HepG2 (cell line): ENCODE measurements around the gene LAMA5. TPM values are rescaled to one million over a fixed set of nuclear protein-coding genes. Genes with fewer than 3 reads are reported as not detected.

Experiments
- LRRFIP1 ChIP-seq: sonication (generic); formaldehyde crosslinking; conservative IDR thresholded peaks from 2 replicates; pipeline ENCODE4 v1.4.0; 2020; ENCODE audit warnings: missing genetic modification reagents
- NRL ChIP-seq: sonication (generic); formaldehyde crosslinking; IDR thresholded peaks from 2 replicates; pipeline ENCODE4 v1.5.0; 2020; ENCODE audit warnings: missing genetic modification reagents, mild to moderate bottlenecking, moderate library complexity, borderline replicate concordance
- STAG1 ChIP-seq: sonication (generic); formaldehyde crosslinking; IDR thresholded peaks from 2 replicates; pipeline ENCODE4 v1.4.0; 2020; ENCODE audit warnings: missing genetic modification reagents
- ZKSCAN1 ChIP-seq: fragments of 150-350 bp; IDR thresholded peaks from 2 replicates; pipeline ENCODE4 v1.6.1; 2014; ENCODE audit warnings: low read length
- ZNF724P ChIP-seq: sonication (generic); formaldehyde crosslinking; IDR thresholded peaks from 2 replicates; pipeline ENCODE4 v1.8.0; 2022; ENCODE audit warnings: missing genetic modification reagents, borderline replicate concordance
- polyA plus RNA-seq, 8 experiments: library from polyadenylated mRNA; depleted of rRNA in 3 of 8; stranded (reverse) in 7 of 8; unstranded in 1 of 8; fragments of >200 nt; fragmentation: Illumina TruSeq in 4 of 8; extraction: Trizol in 4 of 8; gene quantifications; 2 replicates each; pipeline versions ENCODE4 v1.2.1 to v1.2.3, GENCODE V29; 2011 to 2016; ENCODE audit warnings: low read depth in 4 of 8, missing spikeins in 1 of 8, mixed read lengths in 1 of 8; ENCODE audit not compliant: insufficient read depth in 1 of 8
- total RNA-seq, 5 experiments: library from RNA; depleted of rRNA; stranded (reverse); fragments of >200 nt; fragmentation: Illumina TruSeq; extraction: Trizol; gene quantifications; 2 replicates each; pipeline ENCODE4 v1.2.3, GENCODE V29; 2016; ENCODE audit warnings: low read depth in 1 of 5
- TF ChIP-seq, protein P1 (sequence below): IDR thresholded peaks from 2 replicates; pipeline ENCODE4 v1.6.1; 2016; ENCODE audit warnings: control low read depth
- TF ChIP-seq, protein P2 (sequence below): sonication (generic); formaldehyde crosslinking; IDR thresholded peaks from 2 replicates; pipeline ENCODE4 v1.4.0; 2020; ENCODE audit warnings: low read depth, missing genetic modification reagents
- TF ChIP-seq, protein P3 (sequence below): sonication (generic); formaldehyde crosslinking; conservative IDR thresholded peaks from 2 replicates; pipeline ENCODE4 v1.4.0; 2020; ENCODE audit warnings: missing genetic modification reagents
- TF ChIP-seq, protein P4 (sequence below), 2 experiments: fragments of 450-650 bp in 1 of 2; sonication (generic) in 1 of 2; formaldehyde crosslinking in 1 of 2; IDR thresholded peaks; 2 replicates each; pipeline versions ENCODE4 v1.6.1 to v1.8.0; 2016 to 2022; ENCODE audit warnings: antibody characterized with exemption in 1 of 2, mild to moderate bottlenecking in 1 of 2, missing genetic modification reagents in 1 of 2

LAMA5 gene
- total and polyA plus RNA-seq, 2 of the 13 experiments (the other 11 are each of a cell fraction or from before 2014, with no cell fraction given) = 21.0 to 44.7 TPM

DNA sequence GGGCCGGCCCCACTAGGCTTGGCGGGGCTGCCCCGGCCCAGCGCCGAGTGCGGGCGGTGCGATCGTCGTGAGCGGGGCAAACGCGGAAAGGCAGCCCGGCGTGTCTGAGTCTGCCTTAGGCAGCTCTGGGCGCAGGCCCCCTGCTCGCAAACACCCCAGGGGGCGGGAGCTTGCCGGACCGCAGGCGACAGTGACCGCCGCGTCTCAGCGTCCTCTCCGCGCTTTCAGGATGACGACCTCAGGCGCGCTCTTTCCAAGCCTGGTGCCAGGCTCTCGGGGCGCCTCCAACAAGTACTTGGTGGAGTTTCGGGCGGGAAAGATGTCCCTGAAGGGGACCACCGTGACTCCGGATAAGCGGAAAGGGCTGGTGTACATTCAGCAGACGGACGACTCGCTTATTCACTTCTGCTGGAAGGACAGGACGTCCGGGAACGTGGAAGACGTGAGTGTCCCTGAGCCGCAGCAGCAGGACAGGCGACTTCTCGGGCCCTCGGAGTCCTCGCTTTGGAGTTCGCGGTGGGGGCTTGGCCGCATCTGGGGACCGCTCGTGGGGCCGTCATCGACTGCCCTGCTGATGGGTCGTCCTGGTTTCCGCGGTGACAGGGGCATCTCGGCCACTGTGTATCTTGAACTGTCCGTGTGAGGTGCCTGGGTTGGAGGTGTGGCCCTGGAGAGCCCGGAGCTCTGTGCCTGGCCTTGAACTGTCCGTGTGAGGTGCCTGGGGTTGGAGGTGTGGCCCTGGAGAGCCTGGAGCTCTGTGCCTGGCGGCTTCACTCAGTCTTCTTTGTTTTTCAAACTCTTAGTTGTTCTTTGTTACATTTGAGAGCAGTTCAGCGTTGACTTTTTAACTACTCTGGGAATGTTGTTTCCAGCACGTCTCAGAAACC is 63.5 kb downstream of the LAMA5 start (continued):
- peak; percentile 12; the same call in 1 of the 2 replicates for TF ChIP-seq STAG1 (CRISPR knock-in tag)
- peak; percentile 14 for TF ChIP-seq NRL (CRISPR knock-in tag)
- TF ChIP-seq, protein P1, sequence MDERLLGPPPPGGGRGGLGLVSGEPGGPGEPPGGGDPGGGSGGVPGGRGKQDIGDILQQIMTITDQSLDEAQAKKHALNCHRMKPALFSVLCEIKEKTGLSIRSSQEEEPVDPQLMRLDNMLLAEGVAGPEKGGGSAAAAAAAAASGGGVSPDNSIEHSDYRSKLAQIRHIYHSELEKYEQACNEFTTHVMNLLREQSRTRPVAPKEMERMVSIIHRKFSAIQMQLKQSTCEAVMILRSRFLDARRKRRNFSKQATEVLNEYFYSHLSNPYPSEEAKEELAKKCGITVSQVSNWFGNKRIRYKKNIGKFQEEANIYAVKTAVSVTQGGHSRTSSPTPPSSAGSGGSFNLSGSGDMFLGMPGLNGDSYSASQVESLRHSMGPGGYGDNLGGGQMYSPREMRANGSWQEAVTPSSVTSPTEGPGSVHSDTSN = no peak
- TF ChIP-seq ZNF724P (CRISPR knock-in tag) = 0 out of 2 replicates have a peak, but pooled peaks have one; percentile 50
- TF ChIP-seq, protein P2, sequence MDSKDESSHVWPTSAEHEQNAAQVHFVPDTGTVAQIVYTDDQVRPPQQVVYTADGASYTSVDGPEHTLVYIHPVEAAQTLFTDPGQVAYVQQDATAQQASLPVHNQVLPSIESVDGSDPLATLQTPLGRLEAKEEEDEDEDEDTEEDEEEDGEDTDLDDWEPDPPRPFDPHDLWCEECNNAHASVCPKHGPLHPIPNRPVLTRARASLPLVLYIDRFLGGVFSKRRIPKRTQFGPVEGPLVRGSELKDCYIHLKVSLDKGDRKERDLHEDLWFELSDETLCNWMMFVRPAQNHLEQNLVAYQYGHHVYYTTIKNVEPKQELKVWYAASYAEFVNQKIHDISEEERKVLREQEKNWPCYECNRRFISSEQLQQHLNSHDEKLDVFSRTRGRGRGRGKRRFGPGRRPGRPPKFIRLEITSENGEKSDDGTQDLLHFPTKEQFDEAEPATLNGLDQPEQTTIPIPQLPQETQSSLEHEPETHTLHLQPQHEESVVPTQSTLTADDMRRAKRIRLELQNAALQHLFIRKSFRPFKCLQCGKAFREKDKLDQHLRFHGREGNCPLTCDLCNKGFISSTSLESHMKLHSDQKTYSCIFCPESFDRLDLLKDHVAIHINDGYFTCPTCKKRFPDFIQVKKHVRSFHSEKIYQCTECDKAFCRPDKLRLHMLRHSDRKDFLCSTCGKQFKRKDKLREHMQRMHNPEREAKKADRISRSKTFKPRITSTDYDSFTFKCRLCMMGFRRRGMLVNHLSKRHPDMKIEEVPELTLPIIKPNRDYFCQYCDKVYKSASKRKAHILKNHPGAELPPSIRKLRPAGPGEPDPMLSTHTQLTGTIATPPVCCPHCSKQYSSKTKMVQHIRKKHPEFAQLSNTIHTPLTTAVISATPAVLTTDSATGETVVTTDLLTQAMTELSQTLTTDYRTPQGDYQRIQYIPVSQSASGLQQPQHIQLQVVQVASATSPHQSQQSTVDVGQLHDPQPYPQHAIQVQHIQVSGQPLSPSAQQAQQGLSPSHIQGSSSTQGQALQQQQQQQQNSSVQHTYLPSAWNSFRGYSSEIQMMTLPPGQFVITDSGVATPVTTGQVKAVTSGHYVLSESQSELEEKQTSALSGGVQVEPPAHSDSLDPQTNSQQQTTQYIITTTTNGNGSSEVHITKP = no peak
- TF ChIP-seq ZKSCAN1 = no peak
- TF ChIP-seq, protein P3, sequence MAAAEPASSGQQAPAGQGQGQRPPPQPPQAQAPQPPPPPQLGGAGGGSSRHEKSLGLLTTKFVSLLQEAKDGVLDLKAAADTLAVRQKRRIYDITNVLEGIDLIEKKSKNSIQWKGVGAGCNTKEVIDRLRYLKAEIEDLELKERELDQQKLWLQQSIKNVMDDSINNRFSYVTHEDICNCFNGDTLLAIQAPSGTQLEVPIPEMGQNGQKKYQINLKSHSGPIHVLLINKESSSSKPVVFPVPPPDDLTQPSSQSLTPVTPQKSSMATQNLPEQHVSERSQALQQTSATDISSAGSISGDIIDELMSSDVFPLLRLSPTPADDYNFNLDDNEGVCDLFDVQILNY = 0 out of 2 replicates have a peak, but pooled peaks have one; percentile 20
- TF ChIP-seq, protein P4, sequence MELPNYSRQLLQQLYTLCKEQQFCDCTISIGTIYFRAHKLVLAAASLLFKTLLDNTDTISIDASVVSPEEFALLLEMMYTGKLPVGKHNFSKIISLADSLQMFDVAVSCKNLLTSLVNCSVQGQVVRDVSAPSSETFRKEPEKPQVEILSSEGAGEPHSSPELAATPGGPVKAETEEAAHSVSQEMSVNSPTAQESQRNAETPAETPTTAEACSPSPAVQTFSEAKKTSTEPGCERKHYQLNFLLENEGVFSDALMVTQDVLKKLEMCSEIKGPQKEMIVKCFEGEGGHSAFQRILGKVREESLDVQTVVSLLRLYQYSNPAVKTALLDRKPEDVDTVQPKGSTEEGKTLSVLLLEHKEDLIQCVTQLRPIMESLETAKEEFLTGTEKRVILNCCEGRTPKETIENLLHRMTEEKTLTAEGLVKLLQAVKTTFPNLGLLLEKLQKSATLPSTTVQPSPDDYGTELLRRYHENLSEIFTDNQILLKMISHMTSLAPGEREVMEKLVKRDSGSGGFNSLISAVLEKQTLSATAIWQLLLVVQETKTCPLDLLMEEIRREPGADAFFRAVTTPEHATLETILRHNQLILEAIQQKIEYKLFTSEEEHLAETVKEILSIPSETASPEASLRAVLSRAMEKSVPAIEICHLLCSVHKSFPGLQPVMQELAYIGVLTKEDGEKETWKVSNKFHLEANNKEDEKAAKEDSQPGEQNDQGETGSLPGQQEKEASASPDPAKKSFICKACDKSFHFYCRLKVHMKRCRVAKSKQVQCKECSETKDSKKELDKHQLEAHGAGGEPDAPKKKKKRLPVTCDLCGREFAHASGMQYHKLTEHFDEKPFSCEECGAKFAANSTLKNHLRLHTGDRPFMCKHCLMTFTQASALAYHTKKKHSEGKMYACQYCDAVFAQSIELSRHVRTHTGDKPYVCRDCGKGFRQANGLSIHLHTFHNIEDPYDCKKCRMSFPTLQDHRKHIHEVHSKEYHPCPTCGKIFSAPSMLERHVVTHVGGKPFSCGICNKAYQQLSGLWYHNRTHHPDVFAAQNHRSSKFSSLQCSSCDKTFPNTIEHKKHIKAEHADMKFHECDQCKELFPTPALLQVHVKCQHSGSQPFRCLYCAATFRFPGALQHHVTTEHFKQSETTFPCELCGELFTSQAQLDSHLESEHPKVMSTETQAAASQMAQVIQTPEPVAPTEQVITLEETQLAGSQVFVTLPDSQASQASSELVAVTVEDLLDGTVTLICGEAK (IDR thresholded peaks at IDR 0.05) = no peak
- TF ChIP-seq, protein P4 (CRISPR knock-in tag; IDR thresholded peaks at IDR 0.05) = peak; percentile 74
- no peak for TF ChIP-seq LRRFIP1 (CRISPR knock-in tag)
